ENCODE data around the gene PANK2. TPM values are rescaled to one million over a fixed set of nuclear protein-coding genes. Genes with fewer than 3 reads are reported as not detected.

Gene PANK2
- polyA plus RNA-seq, 1 donor (not counting 4 experiments of a cell fraction or from before 2014, with no cell fraction given): 23.6 TPM

GRCh38 chr20:3867802-3868201 is 21.4 kb upstream of the PANK2 start:
- Histone ChIP-seq H3K27me3 (ENCODE audit: control insufficient read depth, extremely low read depth, insufficient read depth, low read length) (no peaks in the 10 kb centered on the region), H3K36me3 (ENCODE audit: control insufficient read depth in 2 of 2, extremely low read depth in 1 of 2, insufficient read depth in 2 of 2, low read length in 2 of 2) (peaks cover 32 to 36% of the 10 kb centered on the region in 2 experiments), H3K4me2 (ENCODE audit: control insufficient read depth, extremely low read depth, insufficient read depth, low read depth, low read length) (no peak overlapping the region), H3K9me3 (ENCODE audit: control insufficient read depth, low read depth, low read length) (no peaks in the 10 kb centered on the region), H3K27ac (ENCODE audit: control insufficient read depth, insufficient read depth, low read length) (no peak overlapping the region), H3K79me2 (ENCODE audit: control insufficient read depth, insufficient read depth, low read length) (no peaks in the 10 kb centered on the region), H3K4me3 (ENCODE audit: control insufficient read depth in 2 of 3, extremely low read depth in 1 of 3, insufficient read depth in 2 of 3, low read depth in 1 of 3, low read length in 3 of 3) (no peak overlapping the region), H3K4me1 (ENCODE audit: control insufficient read depth, extremely low read depth, insufficient read depth, low read length) (no peaks in the 10 kb centered on the region), H3K9me1 (ENCODE audit: control insufficient read depth, extremely low read depth, insufficient read depth, low read length) (no peaks in the 10 kb centered on the region), H2AFZ (ENCODE audit: control insufficient read depth, low read length) (no peak overlapping the region), H4K20me1 (ENCODE audit: control insufficient read depth, extremely low read depth, insufficient read depth, low read length) (no peaks in the 10 kb centered on the region), H3K9ac (ENCODE audit: control insufficient read depth, extremely low read depth, insufficient read depth, low read length) (no peak overlapping the region)
- TF ChIP-seq EZH2 (IDR thresholded peaks at IDR 0.05; ENCODE audit: low read length): no peak
- TF ChIP-seq CTCF (optimal IDR thresholded peaks at IDR 0.05 in 1 of 3, IDR thresholded peaks at IDR 0.05 in 1 of 3, conservative IDR thresholded peaks at IDR 0.05 in 1 of 3; ENCODE audit: extremely low read depth in 1 of 3, insufficient read depth in 2 of 3, low read length in 3 of 3): no peak
- dilution Hi-C loops (cut with MboI; ENCODE audit: extremely low pct_ligation_motif_present, low sequenced_read_pairs): no loop called here
- DNase-seq (ENCODE audit: low read depth, low spot score) (no peak), FAIRE-seq (no peak)

- H3K9me1 ChIP-seq (ENCODE audit: control insufficient read depth, extremely low read depth, insufficient read depth, low read length): no peaks in the 10 kb centered on the region
- DNase-seq (ENCODE audit: low read depth, low spot score) (no peak), FAIRE-seq (no peak)
- H3K4me1 ChIP-seq (ENCODE audit: control insufficient read depth, extremely low read depth, insufficient read depth, low read length): no peaks in the 10 kb centered on the region
- no peak overlapping the region for H3K4me3 ChIP-seq (ENCODE audit: control insufficient read depth in 2 of 3, extremely low read depth in 1 of 3, insufficient read depth in 2 of 3, low read depth in 1 of 3, low read length in 3 of 3)
- no peaks in the 10 kb centered on the region for H3K27me3 ChIP-seq (ENCODE audit: control insufficient read depth, extremely low read depth, insufficient read depth, low read length)
- dilution Hi-C loops (cut with MboI; ENCODE audit: extremely low pct_ligation_motif_present, low sequenced_read_pairs): no loop called here
- H3K9me3 ChIP-seq (ENCODE audit: control insufficient read depth, low read depth, low read length): no peaks in the 10 kb centered on the region
- H3K36me3 ChIP-seq (ENCODE audit: control insufficient read depth in 2 of 2, extremely low read depth in 1 of 2, insufficient read depth in 2 of 2, low read length in 2 of 2): peaks cover 16% of the 10 kb centered on the region in 2 experiments
- no peak overlapping the region for H3K9ac ChIP-seq (ENCODE audit: control insufficient read depth, extremely low read depth, insufficient read depth, low read length)
- no peak overlapping the region for H2AFZ ChIP-seq (ENCODE audit: control insufficient read depth, low read length)
- no peak overlapping the region for H3K4me2 ChIP-seq (ENCODE audit: control insufficient read depth, extremely low read depth, insufficient read depth, low read depth, low read length)
- no peaks in the 10 kb centered on the region for H3K79me2 ChIP-seq (ENCODE audit: control insufficient read depth, insufficient read depth, low read length)
- H3K27ac ChIP-seq (ENCODE audit: control insufficient read depth, insufficient read depth, low read length): no peak overlapping the region
- TF ChIP-seq EZH2 (IDR thresholded peaks at IDR 0.05; ENCODE audit: low read length) (no peak), CTCF (optimal IDR thresholded peaks at IDR 0.05 in 1 of 3, IDR thresholded peaks at IDR 0.05 in 1 of 3, conservative IDR thresholded peaks at IDR 0.05 in 1 of 3; ENCODE audit: extremely low read depth in 1 of 3, insufficient read depth in 2 of 3, low read length in 3 of 3) (no peak)
- H4K20me1 ChIP-seq (ENCODE audit: control insufficient read depth, extremely low read depth, insufficient read depth, low read length): no peaks in the 10 kb centered on the region
Measured at GRCh38 chr20:3869839-3870634, 19.1 kb upstream of the PANK2 start.

All from keratinocyte (primary cell).